ENCODE data around the gene RPS19BP1. TPM values are rescaled to one million over a fixed set of nuclear protein-coding genes. Genes with fewer than 3 reads are reported as not detected.

Gene RPS19BP1
- total RNA-seq, 1 experiment from 2014 or later, result 85.8 TPM

- no peak for TF ChIP-seq CTCF (IDR thresholded peaks at IDR 0.05; ENCODE audit: insufficient read depth in 1 of 2, low read depth in 1 of 2, low read length in 1 of 2, severe bottlenecking in 1 of 2, unreplicated experiment in 1 of 2)
- no peaks in the 10 kb centered on the region for H3K27me3 Mint-ChIP-seq (ENCODE audit: insufficient read depth, unreplicated experiment)
- Histone ChIP-seq H3K27me3 (replicated peaks; ENCODE audit: control insufficient read depth, insufficient read depth, low read length) (no peaks in the 10 kb centered on the region), H3K4me3 (ENCODE audit: low read depth, low read length) (peak within 1 kb of the TSS; percentile 91), H3K9me3 (no peaks in the 10 kb centered on the region), H3K36me3 (ENCODE audit: control insufficient read depth, insufficient read depth, low read length) (peaks cover 6% of the 10 kb centered on the region; the same call in 1 of the 2 replicates), H3K4me1 (peaks cover 26% of the 10 kb centered on the region)
- H3K4me1 Mint-ChIP-seq (ENCODE audit: low read depth, unreplicated experiment), result peaks cover 38% of the 10 kb centered on the region
- intact Hi-C loops (cut with micrococcal nuclease; ENCODE audit: unreplicated experiment), result loop anchor here (2.0 to 10.0 kb wide), 2 partner anchors 18 to 176 kb away; partner anchors contain the start of genes MIEF1 and SYNGR1
- H3K36me3 Mint-ChIP-seq (ENCODE audit: insufficient read depth, unreplicated experiment), result peaks cover 90% of the 10 kb centered on the region
- ChIA-PET CTCF (interaction anchor here (0.6 to 1.3 kb wide), 16 partner anchors 9 to 348 kb away, joined by 3 to 36 read pairs (median 4); partner anchors contain the start of genes MIEF1, RPL3, RPS19BP1 and TAB1), POLR2A (interaction anchor here (0.6 to 1.0 kb wide), 14 partner anchors 8 to 1024 kb away, joined by 3 to 40 read pairs (median 5); partner anchors contain the start of genes MIEF1, RPL3 and TAB1)
- peak within 1 kb of the TSS; percentile 98 for H3K27ac Mint-ChIP-seq (ENCODE audit: unreplicated experiment)
- no TSS peak for BruUV-seq (replicated peaks)
- H3K9me3 Mint-ChIP-seq (ENCODE audit: unreplicated experiment), result no peaks in the 10 kb centered on the region
- H3K4me3 Mint-ChIP-seq (ENCODE audit: unreplicated experiment), result peak within 1 kb of the TSS; percentile 79
- DNase-seq, result peak; percentile 68 to 90
Observed at GRCh38 chr22:39520226-39521105, 12.1 kb downstream of the RPS19BP1 start, which contains the start of gene ATF4. ATF4 (plus strand) TSS chr22:39520562; CDS start chr22:39521446, 884 bp downstream.

GRCh38 chr22:39519681-39520225 lies 12.8 kb downstream of the RPS19BP1 start:
- intact Hi-C loops (cut with micrococcal nuclease; ENCODE audit: unreplicated experiment), result loop anchor here (2.0 to 10.0 kb wide), 2 partner anchors 17 to 175 kb away; partner anchors contain the start of genes MIEF1 and SYNGR1
- H3K4me1 ChIP-seq, result peaks cover 26% of the 10 kb centered on the region
- no peaks in the 10 kb centered on the region for H3K9me3 ChIP-seq
- ChIA-PET CTCF (interaction anchor here (0.6 to 1.3 kb wide), 16 partner anchors 9 to 347 kb away, joined by 3 to 36 read pairs (median 4); partner anchors contain the start of genes MIEF1, RPL3, RPS19BP1 and TAB1), POLR2A (interaction anchor here (0.5 to 1.0 kb wide), 15 partner anchors 9 to 1024 kb away, joined by 3 to 40 read pairs (median 4); partner anchors contain the start of genes MIEF1, RPL3 and TAB1)
- BruUV-seq (replicated peaks), result no TSS peak
- Mint-ChIP-seq H3K27me3 (ENCODE audit: insufficient read depth, unreplicated experiment) (no peaks in the 10 kb centered on the region), H3K9me3 (ENCODE audit: unreplicated experiment) (no peaks in the 10 kb centered on the region), H3K27ac (ENCODE audit: unreplicated experiment) (peak overlapping the region; percentile 98), H3K4me1 (ENCODE audit: low read depth, unreplicated experiment) (peaks cover 37% of the 10 kb centered on the region), H3K36me3 (ENCODE audit: insufficient read depth, unreplicated experiment) (peaks cover 89% of the 10 kb centered on the region), H3K4me3 (ENCODE audit: unreplicated experiment) (peak overlapping the region; percentile 79)
- DNase-seq, result peak; percentile 97 to 98
- no peaks in the 10 kb centered on the region for H3K27me3 ChIP-seq (replicated peaks; ENCODE audit: control insufficient read depth, insufficient read depth, low read length)
- TF ChIP-seq CTCF (IDR thresholded peaks at IDR 0.05; ENCODE audit: insufficient read depth in 1 of 2, low read depth in 1 of 2, low read length in 1 of 2, severe bottlenecking in 1 of 2, unreplicated experiment in 1 of 2), result no peak
- H3K36me3 ChIP-seq (ENCODE audit: control insufficient read depth, insufficient read depth, low read length), result peaks cover 12% of the 10 kb centered on the region
- H3K4me3 ChIP-seq (ENCODE audit: low read depth, low read length), result peak overlapping the region; percentile 91
